CD14-positive monocyte (primary cell): ENCODE data around the gene SPTBN5. TPM values are rescaled to one million over a fixed set of nuclear protein-coding genes. Genes with fewer than 3 reads are reported as not detected.

Experiments used
- DNase-seq, 3 donors: peaks; one replicate each; pipeline ENCODE4 v3.0.0-alpha.2; 2011 to 2022
- H2AFZ ChIP-seq: 2 replicates; pipeline ENCODE4 v1.6.0; 2012; ENCODE audit warnings: mild to moderate bottlenecking, low read depth, low read length, inconsistent platforms; ENCODE audit not compliant: insufficient read depth, poor library complexity, severe bottlenecking
- H3K27ac ChIP-seq, 2 donors: 1 replicate in 1 of 2; 2 replicates in 1 of 2; pipeline ENCODE4 v1.5.1; 2012 to 2013; ENCODE audit warnings: low read length in 2 of 2, control low read depth in 1 of 2, inconsistent platforms in 1 of 2, low read depth in 1 of 2, mild to moderate bottlenecking in 1 of 2
- H3K27me3 ChIP-seq, 2 donors: one replicate each; pipeline versions ENCODE4 v1.6.0 to v1.6.1; 2011 to 2013; ENCODE audit warnings: low read length in 2 of 2; ENCODE audit not compliant: control insufficient read depth in 2 of 2, insufficient read depth in 2 of 2
- H3K36me3 ChIP-seq, 2 donors: replicated peaks in 1 of 2; 1 replicate in 1 of 2; 2 replicates in 1 of 2; pipeline versions ENCODE4 v1.5.1 to v1.6.1; 2012 to 2013; ENCODE audit warnings: low read length in 2 of 2, control low read depth in 1 of 2, inconsistent platforms in 1 of 2, mild to moderate bottlenecking in 1 of 2; ENCODE audit not compliant: insufficient read depth in 2 of 2, control insufficient read depth in 1 of 2
- H3K4me1 ChIP-seq, 2 donors: 1 replicate in 1 of 2; 2 replicates in 1 of 2; pipeline versions ENCODE4 v1.5.1 to v1.6.1; 2012 to 2013; ENCODE audit warnings: low read length in 2 of 2, control low read depth in 1 of 2, inconsistent platforms in 1 of 2, mild to moderate bottlenecking in 1 of 2, moderate library complexity in 1 of 2; ENCODE audit not compliant: insufficient read depth in 2 of 2, control insufficient read depth in 1 of 2
- H3K4me2 ChIP-seq: replicated peaks from 2 replicates; pipeline ENCODE3; 2012; ENCODE audit warnings: low read length, moderate library complexity, mild to moderate bottlenecking; ENCODE audit not compliant: poor library complexity, severe bottlenecking; ENCODE audit errors: extremely low read depth
- H3K4me3 ChIP-seq, 3 experiments: fragments of 200-600 bp in 1 of 3; sonication (generic) in 1 of 3; replicated peaks in 1 of 3; 1 replicate in 2 of 3; 2 replicates in 1 of 3; pipeline ENCODE4 v1.5.1; 2011 to 2013; ENCODE audit warnings: low read length in 3 of 3, mild to moderate bottlenecking in 3 of 3, control low read depth in 2 of 3, low read depth in 2 of 3, inconsistent platforms in 1 of 3, moderate library complexity in 1 of 3
- H3K79me2 ChIP-seq: 2 replicates; pipeline ENCODE4 v1.6.0; 2012; ENCODE audit warnings: mild to moderate bottlenecking, control low read depth, inconsistent platforms, low read length, moderate library complexity; ENCODE audit not compliant: insufficient read depth
- H3K9ac ChIP-seq: 2 replicates; pipeline ENCODE4 v1.6.0; 2017; ENCODE audit warnings: low read length, mild to moderate bottlenecking; ENCODE audit not compliant: insufficient read depth, poor library complexity, severe bottlenecking
- H3K9me3 ChIP-seq, 2 donors: replicated peaks in 1 of 2; 1 replicate in 1 of 2; 2 replicates in 1 of 2; pipeline versions ENCODE4 v1.5.1 to v1.6.1; 2012 to 2013; ENCODE audit warnings: low read length in 2 of 2, control low read depth in 1 of 2; ENCODE audit not compliant: control insufficient read depth in 1 of 2, insufficient read depth in 1 of 2
- H4K20me1 ChIP-seq: 2 replicates; pipeline ENCODE4 v1.6.0; 2012; ENCODE audit warnings: mild to moderate bottlenecking, low read length, control low read depth, moderate library complexity; ENCODE audit not compliant: insufficient read depth
- H3K27ac Mint-ChIP-seq, 7 donors: one replicate each; pipeline ENCODE4 v1.8.0; 2020; ENCODE audit warnings: mild to moderate bottlenecking in 7 of 7, mixed read lengths in 7 of 7, moderate library complexity in 6 of 7, inconsistent platforms in 2 of 7
- H3K27me3 Mint-ChIP-seq, 3 donors: one replicate each; pipeline ENCODE4 v1.8.0; 2021 to 2022; ENCODE audit warnings: low read depth in 3 of 3, mild to moderate bottlenecking in 3 of 3, mixed read lengths in 3 of 3, moderate library complexity in 3 of 3, inconsistent platforms in 1 of 3
- H3K36me3 Mint-ChIP-seq, 2 donors: one replicate each; pipeline ENCODE4 v1.8.0; 2020; ENCODE audit warnings: mixed read lengths in 2 of 2, inconsistent platforms in 1 of 2, mild to moderate bottlenecking in 1 of 2
- H3K4me1 Mint-ChIP-seq: one replicate; pipeline ENCODE4 v1.8.0; 2020; ENCODE audit warnings: mild to moderate bottlenecking, mixed read lengths
- H3K4me3 Mint-ChIP-seq, 2 donors: one replicate each; pipeline ENCODE4 v1.8.0; 2020; ENCODE audit warnings: mild to moderate bottlenecking in 2 of 2, mixed read lengths in 2 of 2, moderate library complexity in 1 of 2
- H3K9me3 Mint-ChIP-seq, 7 donors: one replicate each; pipeline ENCODE4 v1.8.0; 2020 to 2022; ENCODE audit warnings: mixed read lengths in 7 of 7, mild to moderate bottlenecking in 6 of 7, moderate library complexity in 6 of 7, inconsistent platforms in 2 of 7
- CTCF ChIP-seq: fragments of 200-600 bp; IDR thresholded peaks from one replicate; pipeline ENCODE4 v1.8.0; 2022; ENCODE audit warnings: antibody characterized with exemption, mild to moderate bottlenecking
- WGBS: methylation state at CpG from one replicate; pipeline ENCODE4 v1.1.5; 2013; ENCODE audit warnings: missing lambda C conversion rate; ENCODE audit not compliant: insufficient coverage; 5-methylcytosine and 5-hydroxymethylcytosine counted together
- intact Hi-C, 2 donors: fragments of 100-400 bp; cut with micrococcal nuclease; formaldehyde crosslinking; loops; one replicate each; pipeline versions ENCODE4 v1.15.0 to v1.15.1; 2023
- polyA plus RNA-seq, 3 donors: library from polyadenylated mRNA; depleted of rRNA in 1 of 3; unstranded in 2 of 3; stranded (reverse) in 1 of 3; fragments of 300-500 nt in 2 of 3; fragments of >200 nt in 1 of 3; fragmentation: Illumina TruSeq in 2 of 3; gene quantifications; 1 replicate in 2 of 3; 2 replicates in 1 of 3; pipeline ENCODE4 v1.2.3, GENCODE V29; 2012 to 2021

SPTBN5 gene
- polyA plus RNA-seq, 3 donors = 0.29 TPM; not detected in 2

GRCh38 chr15:41880156-41880877, 13.5 kb downstream of the SPTBN5 start:
- H3K4me3 ChIP-seq = no peak overlapping the region
- H3K36me3 ChIP-seq = no peaks in the 10 kb centered on the region
- H3K79me2 ChIP-seq = no peaks in the 10 kb centered on the region
- intact Hi-C loops = no loop called here
- peaks cover 6 to 13% of the 10 kb centered on the region in 2 donors for H3K36me3 Mint-ChIP-seq
- H3K4me1 Mint-ChIP-seq = peaks cover 10% of the 10 kb centered on the region
- peaks cover 4 to 31% of the 10 kb centered on the region in 2 donors for H3K27me3 ChIP-seq
- H3K9me3 Mint-ChIP-seq = peaks cover 0 to 5% (median 0%) of the 10 kb centered on the region in 7 donors
- no peak overlapping the region for H3K27ac Mint-ChIP-seq
- H3K4me3 Mint-ChIP-seq = peak overlapping the region in 1 of 2 donors; percentile 42
- H3K27ac ChIP-seq = no peak overlapping the region
- no peak overlapping the region for H3K9ac ChIP-seq
- TF ChIP-seq CTCF = no peak
- H3K9me3 ChIP-seq = no peaks in the 10 kb centered on the region
- peaks cover 27 to 36% (median 29%) of the 10 kb centered on the region in 3 donors for H3K27me3 Mint-ChIP-seq
- 97% methylated on average over 8 of the region's 10 CpGs for WGBS
- no peak overlapping the region for H2AFZ ChIP-seq
- H4K20me1 ChIP-seq = no peaks in the 10 kb centered on the region
- H3K4me2 ChIP-seq = no peak overlapping the region
- peaks cover 0 to 2% of the 10 kb centered on the region in 2 donors for H3K4me1 ChIP-seq
- no peak for DNase-seq

- no peak overlapping the region for H2AFZ ChIP-seq
- Mint-ChIP-seq H3K4me3 (no peak overlapping the region), H3K4me1 (peaks cover 10% of the 10 kb centered on the region), H3K36me3 (peaks cover 6 to 13% of the 10 kb centered on the region in 2 donors), H3K27me3 (peaks cover 25 to 36% (median 27%) of the 10 kb centered on the region in 3 donors), H3K9me3 (peaks cover 0 to 5% (median 0%) of the 10 kb centered on the region in 7 donors), H3K27ac (no peak overlapping the region)
- H3K4me1 ChIP-seq = peaks cover 0 to 2% of the 10 kb centered on the region in 2 donors
- peaks cover 4 to 31% of the 10 kb centered on the region in 2 donors for H3K27me3 ChIP-seq
- H3K79me2 ChIP-seq = no peaks in the 10 kb centered on the region
- WGBS = 90% methylated on average over 9 of the region's 10 CpGs
- no peak overlapping the region for H3K9ac ChIP-seq
- H3K36me3 ChIP-seq = no peaks in the 10 kb centered on the region
- H3K27ac ChIP-seq = no peak overlapping the region
- no peaks in the 10 kb centered on the region for H4K20me1 ChIP-seq
- TF ChIP-seq CTCF = no peak
- intact Hi-C loops = no loop called here
- no peak overlapping the region for H3K4me2 ChIP-seq
- H3K9me3 ChIP-seq = no peaks in the 10 kb centered on the region
- H3K4me3 ChIP-seq = no peak overlapping the region
- no peak for DNase-seq
Observed at GRCh38 chr15:41879321-41879845, 14.5 kb downstream of the SPTBN5 start.
